Neural cell (in vitro differentiated cells): Measurements from ENCODE around the gene CRCP.
"Not testable (repeated sequence)": the region's sequence is repeated elsewhere in the genome, so short reads cannot be mapped to it uniquely, and the experiment has no call there.

Experiments
- CTCF ChIP-seq: fragments of 450-650 bp; IDR thresholded peaks from 2 replicates; pipeline ENCODE4 v1.5.1; 2014; ENCODE audit warnings: antibody characterized with exemption, mild to moderate bottlenecking, moderate library complexity; ENCODE audit not compliant: poor library complexity, severe bottlenecking
- EP300 ChIP-seq: fragments of 450-650 bp; conservative IDR thresholded peaks from 2 replicates; pipeline ENCODE4 v1.6.1; 2014; ENCODE audit warnings: antibody characterized with exemption, mild to moderate bottlenecking, moderate library complexity; ENCODE audit not compliant: poor library complexity, severe bottlenecking
- EZH2 ChIP-seq: fragments of 200-600, 300-800 bp; shearing (Covaris generic), sonication (generic); IDR thresholded peaks from 2 replicates; pipeline ENCODE4 v1.6.1; 2014; ENCODE audit warnings: antibody characterized with exemption, low read length, borderline replicate concordance, mild to moderate bottlenecking; ENCODE audit not compliant: insufficient read depth, poor library complexity, severe bottlenecking
- MXI1 ChIP-seq: fragments of 450-650 bp; conservative IDR thresholded peaks from 2 replicates; pipeline ENCODE4 v1.6.1; 2014; ENCODE audit warnings: antibody characterized with exemption, mild to moderate bottlenecking; ENCODE audit not compliant: poor library complexity, severe bottlenecking
- POLR2AphosphoS5 ChIP-seq: IDR thresholded peaks from 2 replicates; pipeline ENCODE4 v1.6.1; 2012
- RAD21 ChIP-seq: fragments of 450-650 bp; conservative IDR thresholded peaks from 2 replicates; pipeline ENCODE4 v1.6.1; 2014; ENCODE audit warnings: antibody characterized with exemption, mild to moderate bottlenecking, moderate library complexity
- REST ChIP-seq: IDR thresholded peaks from 2 replicates; pipeline ENCODE4 v1.6.1; 2012; ENCODE audit warnings: borderline replicate concordance
- SMC3 ChIP-seq: fragments of 450-650 bp; conservative IDR thresholded peaks from 2 replicates; pipeline ENCODE4 v1.6.1; 2014; ENCODE audit warnings: antibody characterized with exemption, mild to moderate bottlenecking, moderate library complexity; ENCODE audit not compliant: poor library complexity
- TAF1 ChIP-seq: IDR thresholded peaks from 2 replicates; pipeline ENCODE4 v1.6.1; 2012; ENCODE audit warnings: low read depth

GRCh38 chr7:66172536-66173401 lies 58.1 kb downstream of the CRCP start:
- TF ChIP-seq CTCF, EZH2, POLR2AphosphoS5, REST, EP300, TAF1, RAD21, MXI1, SMC3: not testable (repeated sequence)
